Measurements from ENCODE around the gene KIF3C. TPM values are rescaled to one million over a fixed set of nuclear protein-coding genes. Genes with fewer than 3 reads are reported as not detected.

KIF3C gene
- total RNA-seq, 1 donor from 2014 or later: 13.2 TPM

GRCh38 chr2:25887624-25888242 is 94.6 kb downstream of the KIF3C start:
- H3K27me3 Mint-ChIP-seq (ENCODE audit: insufficient read depth, low read depth): peaks cover 4% of the 10 kb centered on the region
- H3K9me3 Mint-ChIP-seq: no peaks in the 10 kb centered on the region
- TF ChIP-seq CTCF (IDR thresholded peaks at IDR 0.05) (no peak), EZH2 (IDR thresholded peaks at IDR 0.05) (no peak), EZH2phosphoT487 (IDR thresholded peaks at IDR 0.05) (no peak)
- no peaks in the 10 kb centered on the region for H4K20me1 ChIP-seq (ENCODE audit: low read depth)
- no peak overlapping the region for H3K27ac Mint-ChIP-seq
- no peak for DNase-seq (ENCODE audit: low spot score)
- no peak overlapping the region for H3K9ac ChIP-seq
- H3K4me3 ChIP-seq: no peak overlapping the region
- H3K9me3 ChIP-seq (ENCODE audit: low read depth): no peaks in the 10 kb centered on the region
- H3K4me1 Mint-ChIP-seq: no peaks in the 10 kb centered on the region
- H3K4me3 Mint-ChIP-seq: no peak overlapping the region
- no peak overlapping the region for H2AFZ ChIP-seq (replicated peaks)
- no peaks in the 10 kb centered on the region for H3K36me3 Mint-ChIP-seq
- no peaks in the 10 kb centered on the region for H3K4me1 ChIP-seq
- H3K4me2 ChIP-seq: no peak overlapping the region
- H3K27ac ChIP-seq: no peak overlapping the region
- H3K36me3 ChIP-seq: no peaks in the 10 kb centered on the region
- H3F3A ChIP-seq (ENCODE audit: low read depth): no peaks in the 10 kb centered on the region
- peaks cover 8% of the 10 kb centered on the region for H3K27me3 ChIP-seq
- no peaks in the 10 kb centered on the region for H3K79me2 ChIP-seq (ENCODE audit: low read depth)

- Histone ChIP-seq H3K9me3 (ENCODE audit: low read depth) (no peaks in the 10 kb centered on the region), H3K4me2 (no peak overlapping the region), H2AFZ (replicated peaks) (no peak overlapping the region), H3K4me1 (no peaks in the 10 kb centered on the region), H3K4me3 (no peak overlapping the region), H3K27ac (no peak overlapping the region), H3K79me2 (ENCODE audit: low read depth) (no peaks in the 10 kb centered on the region), H4K20me1 (ENCODE audit: low read depth) (no peaks in the 10 kb centered on the region), H3F3A (ENCODE audit: low read depth) (no peaks in the 10 kb centered on the region), H3K27me3 (peaks cover 26% of the 10 kb centered on the region), H3K9ac (no peak overlapping the region), H3K36me3 (no peaks in the 10 kb centered on the region)
- Mint-ChIP-seq H3K4me1 (no peaks in the 10 kb centered on the region), H3K36me3 (no peaks in the 10 kb centered on the region), H3K9me3 (no peaks in the 10 kb centered on the region), H3K27ac (no peak overlapping the region), H3K4me3 (no peak overlapping the region), H3K27me3 (ENCODE audit: insufficient read depth, low read depth) (peaks cover 4% of the 10 kb centered on the region)
- DNase-seq (ENCODE audit: low spot score): no peak
- TF ChIP-seq EZH2 (IDR thresholded peaks at IDR 0.05): no peak
- no peak for TF ChIP-seq CTCF (IDR thresholded peaks at IDR 0.05)
- no peak for TF ChIP-seq EZH2phosphoT487 (IDR thresholded peaks at IDR 0.05)
These were observed 96.4 kb downstream of the KIF3C start for GRCh38 chr2:25885933-25886332.

GRCh38 chr2:25881764-25882163 is 100.5 kb downstream of the KIF3C start:
- Histone ChIP-seq H3K4me1 (peaks cover 4% of the 10 kb centered on the region), H3F3A (ENCODE audit: low read depth) (peaks cover 20% of the 10 kb centered on the region), H3K27ac (no peak overlapping the region), H3K9ac (no peak overlapping the region), H3K27me3 (peaks cover 41% of the 10 kb centered on the region), H3K79me2 (ENCODE audit: low read depth) (peaks cover 14% of the 10 kb centered on the region), H3K36me3 (no peaks in the 10 kb centered on the region), H4K20me1 (ENCODE audit: low read depth) (peaks cover under 1% of the 10 kb centered on the region), H3K4me2 (no peak overlapping the region), H2AFZ (replicated peaks) (no peak overlapping the region), H3K4me3 (no peak overlapping the region), H3K9me3 (ENCODE audit: low read depth) (no peaks in the 10 kb centered on the region)
- TF ChIP-seq EZH2 (IDR thresholded peaks at IDR 0.05): no peak
- no peak for TF ChIP-seq EZH2phosphoT487 (IDR thresholded peaks at IDR 0.05)
- TF ChIP-seq CTCF (IDR thresholded peaks at IDR 0.05): no peak
- Mint-ChIP-seq H3K27me3 (ENCODE audit: insufficient read depth, low read depth) (peaks cover 4% of the 10 kb centered on the region), H3K36me3 (no peaks in the 10 kb centered on the region), H3K4me3 (no peak overlapping the region), H3K4me1 (peaks cover 7% of the 10 kb centered on the region), H3K9me3 (no peaks in the 10 kb centered on the region), H3K27ac (no peak overlapping the region)
- DNase-seq (ENCODE audit: low spot score): no peak
